ENCODE results near the gene PPIG. TPM values are rescaled to one million over a fixed set of nuclear protein-coding genes. Genes with fewer than 3 reads are reported as not detected.
"Not testable (repeated sequence)": the region's sequence is repeated elsewhere in the genome, so short reads cannot be mapped to it uniquely, and the experiment has no call there.

PPIG gene
- total and polyA plus RNA-seq, 2 experiments from 2014 or later: 40.7 to 157 TPM

- no peak for TF ChIP-seq CREB1 (CRISPR knock-in tag; IDR thresholded peaks at IDR 0.05; ENCODE audit: low read depth)
- TF ChIP-seq NANOG (IDR thresholded peaks at IDR 0.05; ENCODE audit: borderline replicate concordance): no peak
- TF ChIP-seq EZH2phosphoT487 (IDR thresholded peaks at IDR 0.05; ENCODE audit: unreplicated experiment): no peak
These were observed 21.6 kb upstream of the PPIG start (continued) for GRCh38 chr2:169562519-169562918.

GRCh38 chr2:169565686-169566085 is 18.5 kb upstream of the PPIG start:
- no peaks in the 10 kb centered on the region for H3K27me3 ChIP-seq (ENCODE audit: insufficient read depth)
- Mint-ChIP-seq H3K36me3 (ENCODE audit: low read depth) (peaks cover 38% of the 10 kb centered on the region), H3K4me3 (no peak overlapping the region), H3K4me1 (no peaks in the 10 kb centered on the region; the same call in 2 of the 3 replicates), H3K9me3 (no peaks in the 10 kb centered on the region), H3K27ac (no peak overlapping the region), H3K27me3 (ENCODE audit: insufficient read depth, low read depth, poor library complexity) (peaks cover 5% of the 10 kb centered on the region)
- H3F3A ChIP-seq (replicated peaks; ENCODE audit: low read depth): peaks cover 9% of the 10 kb centered on the region; the same call in 1 of the 2 replicates
- H3K4me2 ChIP-seq: no peak overlapping the region
- no peak for DNase-seq (ENCODE audit: low spot score)
- H3K4me3 ChIP-seq: no peak overlapping the region
- no peak for TF ChIP-seq CTCF (conservative IDR thresholded peaks at IDR 0.05; ENCODE audit: low read depth in 2 of 2)
- H3K4me1 ChIP-seq (ENCODE audit: insufficient read depth): no peaks in the 10 kb centered on the region
- no peak for ATAC-seq
- peaks cover 11% of the 10 kb centered on the region; the same call in 1 of the 2 replicates for H4K20me1 ChIP-seq (replicated peaks; ENCODE audit: insufficient read depth)
- no peaks in the 10 kb centered on the region; the same call in 1 of the 2 replicates for H3K36me3 ChIP-seq (ENCODE audit: insufficient read depth)
- no peak overlapping the region for H2AFZ ChIP-seq
- no peaks in the 10 kb centered on the region for H3K9me2 ChIP-seq (ENCODE audit: insufficient read depth)
- H3K27ac ChIP-seq (ENCODE audit: low read depth): no peak overlapping the region
- peaks cover 32% of the 10 kb centered on the region for H3K79me2 ChIP-seq (replicated peaks; ENCODE audit: insufficient read depth)

DNA sequence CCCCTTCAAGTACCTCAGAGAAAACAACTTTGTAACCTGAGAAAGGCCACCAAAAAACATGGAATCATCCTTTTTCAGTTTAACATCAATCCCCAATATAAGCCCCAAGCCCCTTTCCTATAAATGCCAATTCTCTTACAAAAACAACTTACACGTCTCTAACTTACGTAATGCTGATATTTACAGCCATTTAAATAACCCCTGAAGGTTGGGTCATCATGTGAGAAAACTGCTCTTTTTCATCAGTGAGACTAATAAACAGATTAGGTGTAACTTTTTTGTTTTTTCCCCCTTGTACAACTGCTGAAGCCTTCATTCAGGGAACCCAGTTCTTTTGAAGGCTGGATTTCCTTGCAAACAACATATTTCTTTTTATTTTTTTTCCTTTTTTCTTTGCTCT is 14.2 kb upstream of the PPIG start:
- Histone ChIP-seq H3K36me3 (ENCODE audit: insufficient read depth) (no peaks in the 10 kb centered on the region; the same call in 1 of the 2 replicates), H3K27me3 (ENCODE audit: insufficient read depth) (no peaks in the 10 kb centered on the region), H3K79me2 (replicated peaks; ENCODE audit: insufficient read depth) (peaks cover 57% of the 10 kb centered on the region), H4K20me1 (replicated peaks; ENCODE audit: insufficient read depth) (peaks cover 11% of the 10 kb centered on the region; the same call in 1 of the 2 replicates), H3F3A (replicated peaks; ENCODE audit: low read depth) (0 out of 2 replicates have a peak, but pooled peaks cover 4% of the 10 kb centered on the region), H3K4me1 (ENCODE audit: insufficient read depth) (no peaks in the 10 kb centered on the region), H3K4me3 (no peak overlapping the region), H3K9me2 (ENCODE audit: insufficient read depth) (no peaks in the 10 kb centered on the region), H2AFZ (no peak overlapping the region), H3K27ac (ENCODE audit: low read depth) (peak overlapping the region; percentile 26; the same call in 1 of the 2 replicates), H3K4me2 (no peak overlapping the region)
- Mint-ChIP-seq H3K27ac (no peak overlapping the region; the same call in 1 of the 2 replicates), H3K27me3 (ENCODE audit: insufficient read depth, low read depth, poor library complexity) (peaks cover 5% of the 10 kb centered on the region), H3K9me3 (peaks cover 3% of the 10 kb centered on the region; the same call in 1 of the 3 replicates), H3K4me3 (no peak overlapping the region), H3K36me3 (ENCODE audit: low read depth) (peaks cover 19% of the 10 kb centered on the region), H3K4me1 (peaks cover 5% of the 10 kb centered on the region; the same call in 2 of the 3 replicates)
- DNase-seq (ENCODE audit: low spot score) (no peak), ATAC-seq (no peak)
- TF ChIP-seq, protein P1, sequence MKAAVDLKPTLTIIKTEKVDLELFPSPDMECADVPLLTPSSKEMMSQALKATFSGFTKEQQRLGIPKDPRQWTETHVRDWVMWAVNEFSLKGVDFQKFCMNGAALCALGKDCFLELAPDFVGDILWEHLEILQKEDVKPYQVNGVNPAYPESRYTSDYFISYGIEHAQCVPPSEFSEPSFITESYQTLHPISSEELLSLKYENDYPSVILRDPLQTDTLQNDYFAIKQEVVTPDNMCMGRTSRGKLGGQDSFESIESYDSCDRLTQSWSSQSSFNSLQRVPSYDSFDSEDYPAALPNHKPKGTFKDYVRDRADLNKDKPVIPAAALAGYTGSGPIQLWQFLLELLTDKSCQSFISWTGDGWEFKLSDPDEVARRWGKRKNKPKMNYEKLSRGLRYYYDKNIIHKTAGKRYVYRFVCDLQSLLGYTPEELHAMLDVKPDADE (IDR thresholded peaks at IDR 0.05): no peak
- TF ChIP-seq CREB1 (CRISPR knock-in tag; IDR thresholded peaks at IDR 0.05; ENCODE audit: low read depth) (no peak), EZH2phosphoT487 (IDR thresholded peaks at IDR 0.05; ENCODE audit: unreplicated experiment) (no peak), STAT1 (IDR thresholded peaks at IDR 0.05; ENCODE audit: unreplicated experiment) (no peak), JUNB (IDR thresholded peaks at IDR 0.05; ENCODE audit: unreplicated experiment) (no peak), POLR2AphosphoS5 (IDR thresholded peaks at IDR 0.05; ENCODE audit: low read depth) (no peak), ZNF331 (CRISPR knock-in tag; IDR thresholded peaks at IDR 0.05; ENCODE audit: low read depth) (no peak), EZH2 (IDR thresholded peaks at IDR 0.05; ENCODE audit: low read depth, unreplicated experiment) (no peak)
- TF ChIP-seq, protein P2, sequence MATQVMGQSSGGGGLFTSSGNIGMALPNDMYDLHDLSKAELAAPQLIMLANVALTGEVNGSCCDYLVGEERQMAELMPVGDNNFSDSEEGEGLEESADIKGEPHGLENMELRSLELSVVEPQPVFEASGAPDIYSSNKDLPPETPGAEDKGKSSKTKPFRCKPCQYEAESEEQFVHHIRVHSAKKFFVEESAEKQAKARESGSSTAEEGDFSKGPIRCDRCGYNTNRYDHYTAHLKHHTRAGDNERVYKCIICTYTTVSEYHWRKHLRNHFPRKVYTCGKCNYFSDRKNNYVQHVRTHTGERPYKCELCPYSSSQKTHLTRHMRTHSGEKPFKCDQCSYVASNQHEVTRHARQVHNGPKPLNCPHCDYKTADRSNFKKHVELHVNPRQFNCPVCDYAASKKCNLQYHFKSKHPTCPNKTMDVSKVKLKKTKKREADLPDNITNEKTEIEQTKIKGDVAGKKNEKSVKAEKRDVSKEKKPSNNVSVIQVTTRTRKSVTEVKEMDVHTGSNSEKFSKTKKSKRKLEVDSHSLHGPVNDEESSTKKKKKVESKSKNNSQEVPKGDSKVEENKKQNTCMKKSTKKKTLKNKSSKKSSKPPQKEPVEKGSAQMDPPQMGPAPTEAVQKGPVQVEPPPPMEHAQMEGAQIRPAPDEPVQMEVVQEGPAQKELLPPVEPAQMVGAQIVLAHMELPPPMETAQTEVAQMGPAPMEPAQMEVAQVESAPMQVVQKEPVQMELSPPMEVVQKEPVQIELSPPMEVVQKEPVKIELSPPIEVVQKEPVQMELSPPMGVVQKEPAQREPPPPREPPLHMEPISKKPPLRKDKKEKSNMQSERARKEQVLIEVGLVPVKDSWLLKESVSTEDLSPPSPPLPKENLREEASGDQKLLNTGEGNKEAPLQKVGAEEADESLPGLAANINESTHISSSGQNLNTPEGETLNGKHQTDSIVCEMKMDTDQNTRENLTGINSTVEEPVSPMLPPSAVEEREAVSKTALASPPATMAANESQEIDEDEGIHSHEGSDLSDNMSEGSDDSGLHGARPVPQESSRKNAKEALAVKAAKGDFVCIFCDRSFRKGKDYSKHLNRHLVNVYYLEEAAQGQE (IDR thresholded peaks at IDR 0.05; ENCODE audit: unreplicated experiment): no peak

DNA sequence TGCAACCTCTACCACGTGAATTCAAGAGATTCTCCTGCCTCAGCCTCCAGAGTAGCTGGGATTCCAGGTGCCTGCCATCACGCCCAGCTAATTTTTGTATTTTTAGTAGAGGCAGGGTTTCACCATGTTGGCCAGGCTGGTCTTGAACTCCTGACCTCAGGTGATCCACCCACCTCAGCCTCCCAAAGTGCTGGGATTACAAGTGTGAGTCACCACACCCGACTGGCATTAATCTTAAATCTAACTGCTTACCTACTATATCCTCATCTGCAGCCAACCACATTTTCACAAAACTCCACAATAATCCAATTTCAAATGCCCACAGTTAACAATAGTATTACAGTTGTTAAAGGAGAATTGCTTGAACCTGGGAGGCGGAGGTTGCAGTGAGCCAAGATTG is 13.4 kb upstream of the PPIG start:
- H3F3A ChIP-seq (replicated peaks; ENCODE audit: low read depth); H3K4me1 ChIP-seq (ENCODE audit: insufficient read depth); H3K4me2 ChIP-seq; H3K27me3 Mint-ChIP-seq (ENCODE audit: insufficient read depth, low read depth, poor library complexity); H3K27ac Mint-ChIP-seq; H3K4me3 Mint-ChIP-seq; H3K4me1 Mint-ChIP-seq; H3K9me2 ChIP-seq (ENCODE audit: insufficient read depth); H3K27me3 ChIP-seq (ENCODE audit: insufficient read depth); H3K9me3 Mint-ChIP-seq; H2AFZ ChIP-seq; H3K27ac ChIP-seq (ENCODE audit: low read depth); H3K4me3 ChIP-seq; DNase-seq (ENCODE audit: low spot score); H3K36me3 ChIP-seq (ENCODE audit: insufficient read depth); ATAC-seq: not testable (repeated sequence)
- Histone ChIP-seq H4K20me1 (replicated peaks; ENCODE audit: insufficient read depth) (peaks cover 11% of the 10 kb centered on the region; the same call in 1 of the 2 replicates), H3K79me2 (replicated peaks; ENCODE audit: insufficient read depth) (peaks cover 57% of the 10 kb centered on the region)
- peaks cover 13% of the 10 kb centered on the region for H3K36me3 Mint-ChIP-seq (ENCODE audit: low read depth)

Data from GM23338 (cell line).